GM18499 (cell line): Measurements from ENCODE around the gene PGLYRP1.

Source experiments
- ATAC-seq: cut with Tn5 transposase; IDR thresholded peaks from one replicate; pipeline ENCODE4 v1.9.1; 2021; ENCODE audit warnings: moderate number of reproducible peaks; ENCODE audit not compliant: insufficient read depth, unreplicated experiment

The PGLYRP1 gene

DNA sequence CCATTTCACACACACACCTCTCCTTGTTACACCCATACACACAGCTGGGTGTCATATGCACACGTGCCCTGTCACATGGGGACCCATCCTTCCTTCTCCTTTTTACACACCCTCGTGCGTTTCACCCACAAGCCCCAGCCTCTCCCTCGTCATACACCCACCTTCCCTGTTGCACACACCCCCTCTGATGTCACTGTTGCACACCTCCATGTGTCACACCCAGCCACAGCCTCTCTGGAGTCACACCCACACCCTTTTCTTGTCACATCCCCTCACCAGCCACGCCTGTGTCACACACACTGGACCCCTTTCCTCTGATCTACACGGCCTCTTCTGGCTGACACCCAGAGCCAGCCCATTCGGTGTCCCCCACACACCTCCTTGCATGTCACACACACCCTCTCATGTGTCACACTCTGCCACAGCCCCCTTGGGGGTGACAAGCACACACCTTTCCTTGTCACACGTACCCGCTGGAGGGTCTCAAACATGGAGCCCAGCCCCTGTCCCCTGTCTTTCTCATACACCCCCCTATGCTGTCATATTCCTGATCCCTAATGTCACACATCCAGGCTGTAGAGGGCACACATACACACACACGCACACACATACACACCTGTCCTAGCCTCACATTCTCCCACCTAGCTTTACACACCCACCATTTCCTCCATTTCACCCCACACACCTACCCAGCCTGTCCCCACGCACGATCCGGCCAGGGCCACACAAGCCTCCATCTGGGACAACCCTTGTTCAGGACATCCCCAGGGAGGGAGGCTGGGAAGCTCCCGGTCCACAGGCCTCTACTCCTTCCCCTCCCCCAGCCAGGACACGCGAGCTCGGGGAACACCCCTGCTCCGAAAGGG, 50.5 kb downstream of the PGLYRP1 start:
- ATAC-seq, result no peak

DNA sequence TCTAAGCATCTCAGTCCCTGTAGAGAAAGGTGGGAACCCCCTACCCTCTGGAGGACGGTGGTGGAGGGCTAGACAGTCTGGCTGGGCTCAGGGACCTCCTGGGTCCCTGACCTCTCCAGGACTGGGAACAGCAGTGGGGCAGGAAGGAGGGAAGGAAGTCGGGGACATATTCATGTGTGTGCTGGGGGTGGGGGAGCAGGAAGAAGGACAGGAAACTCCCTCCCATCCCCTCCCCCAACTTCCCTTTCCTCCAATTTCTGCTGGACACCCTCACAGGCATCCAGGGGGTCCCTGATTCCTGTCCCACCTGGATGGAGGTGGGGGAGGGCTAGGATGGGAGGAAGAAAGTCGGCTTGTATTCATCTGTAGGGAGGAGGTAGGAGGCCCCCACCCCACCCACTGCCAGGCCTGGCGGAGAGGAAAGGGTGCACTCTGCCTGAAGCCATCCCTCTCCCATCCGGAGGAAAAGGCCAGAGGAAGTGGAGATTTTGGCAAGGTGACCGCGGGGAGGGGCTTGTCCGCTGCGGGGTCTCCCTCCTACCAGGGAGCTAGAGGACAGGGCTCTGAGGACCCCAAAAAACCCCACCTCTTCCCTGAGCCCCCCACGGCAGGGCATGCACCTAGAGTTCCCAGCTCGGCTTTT, 51.5 kb downstream of the PGLYRP1 start:
- ATAC-seq, result no peak

DNA sequence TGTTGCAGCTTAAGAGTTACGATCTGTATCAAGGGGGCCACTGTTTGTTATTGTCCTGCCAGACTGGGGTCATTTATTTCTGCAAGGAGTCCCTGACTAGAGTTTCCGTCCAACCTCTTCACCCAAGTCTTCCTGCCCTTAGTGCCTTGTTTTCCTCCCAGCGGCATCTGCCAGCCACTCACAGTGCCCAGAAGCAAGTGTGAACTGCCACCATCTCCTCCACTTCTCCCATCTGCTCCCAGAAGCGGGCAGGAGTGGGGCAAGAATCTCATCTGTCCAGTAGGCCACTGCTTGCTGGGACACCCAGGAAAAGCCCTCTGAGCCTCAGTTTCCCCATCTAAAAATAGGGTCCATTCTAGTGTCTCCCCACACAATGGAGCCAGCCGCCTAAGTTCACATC, 53.2 kb downstream of the PGLYRP1 start:
- ATAC-seq, result no peak
